Uterus (tissue), 4 donors: ENCODE measurements around the gene TSEN54. TPM values are rescaled to one million over a fixed set of nuclear protein-coding genes. Genes with fewer than 3 reads are reported as not detected.

ENCODE experiments used
- microRNA-seq: library from miRNA; unstranded; fragments of <30 nt; microRNA quantifications from one replicate; pipeline ENCODE4, GENCODE V29; 2016; ENCODE audit warnings: borderline microRNAs expressed, borderline replicate concordance
- total RNA-seq, 4 donors: library from RNA; depleted of rRNA in 3 of 4; stranded (reverse); fragments of >200 nt in 3 of 4; gene quantifications; one replicate each; pipeline versions ENCODE4 v1.1.0 to v1.2.4, GENCODE V29; 2014 to 2023
- donor health status: DM: yes; HTN: yes; CAD: no.

TSEN54 gene
- total RNA-seq, 4 donors from 2014 or later, result 17.4 to 102 (median 20.6) TPM

Small RNA genes within 50 kb of the gene (microRNA-seq; reads per million reads assigned to microRNA genes)
- gene MIR6785, result not detected

Other genes starting within 250 kb of the TSEN54 start
- 10 to 100 TPM; 11.7 to 45.3 (median 25.8) TPM for gene MIF4GD, start 245.3 kb upstream of the TSEN54 start, total RNA-seq
- 10 to 100 TPM in 2 of 4 donors, 1 to 10 TPM in 2; 4.7 to 59.9 (median 10.1) TPM for gene SLC25A19, start 227.1 kb upstream of the TSEN54 start, total RNA-seq
- 100 to 1,000 TPM in 1 of 4 donors, 10 to 100 TPM in 3; 51.5 to 127 (median 78.1) TPM for gene GRB2, start 110.8 kb upstream of the TSEN54 start, total RNA-seq
- 10 to 100 TPM in 2 of 4 donors, 1 to 10 TPM in 2; 3.8 to 91.2 (median 26.0) TPM for gene TMEM94, start 59.9 kb upstream of the TSEN54 start, total RNA-seq
- 100 to 1,000 TPM in 1 of 4 donors, 10 to 100 TPM in 1, 1 to 10 TPM in 2; 7.4 to 122 (median 15.5) TPM for gene CASKIN2, start 991 bp upstream of the TSEN54 start, total RNA-seq
- 10 to 100 TPM in 3 of 4 donors, 1 to 10 TPM in 1; 3.1 to 31.9 (median 14.0) TPM for gene LLGL2, start 9.2 kb downstream of the TSEN54 start, total RNA-seq
- gene MYO15B, start 71.3 kb downstream of the TSEN54 start, total RNA-seq, result 100 to 1,000 TPM; 119 to 610 (median 170) TPM
- 1 to 10 TPM in 1 of 4 donors, under 1 TPM in 1, not detected in 2; 0.85 to 2.2 TPM for gene SMIM5, start 116.9 kb downstream of the TSEN54 start, total RNA-seq
- 10 to 100 TPM in 2 of 4 donors, 1 to 10 TPM in 1, under 1 TPM in 1; 0.59 to 22.7 (median 11.9) TPM for gene RECQL5, start 150.6 kb downstream of the TSEN54 start, total RNA-seq
- gene SAP30BP, start 150.8 kb downstream of the TSEN54 start, total RNA-seq, result 10 to 100 TPM; 14.1 to 87.7 (median 64.7) TPM
- gene ITGB4, start 204.9 kb downstream of the TSEN54 start, total RNA-seq, result 100 to 1,000 TPM in 1 of 4 donors, 10 to 100 TPM in 3; 38.0 to 100 (median 62.3) TPM
- gene GALK1, start 248.7 kb downstream of the TSEN54 start, total RNA-seq, result 10 to 100 TPM in 3 of 4 donors, not detected in 1; 19.4 to 37.1 (median 35.6) TPM